ENCODE results near the gene SYNJ2. TPM values are rescaled to one million over a fixed set of nuclear protein-coding genes. Genes with fewer than 3 reads are reported as not detected.
A peak's percentile ranks its signal among the peaks of the same experiment; 100 is the strongest.

Gene SYNJ2
- total and polyA plus RNA-seq, 9 donors, result 3.6 to 18.7 (median 9.8) TPM

- DNase-seq, result no peak
- H3K4me3 ChIP-seq, result peak overlapping the region; percentile 18
- intact Hi-C loops (cut with DNase I), result no loop called here
- peaks cover 0 to 3% of the 10 kb centered on the region in 2 donors for H3K9me3 ChIP-seq
- H3K36me3 ChIP-seq, result no peaks in the 10 kb centered on the region
- no peak overlapping the region for H3K27ac ChIP-seq
- TF ChIP-seq POLR2A (IDR thresholded peaks at IDR 0.05) (no peak), EP300 (IDR thresholded peaks at IDR 0.05) (no peak), CTCF (IDR thresholded peaks at IDR 0.05) (no peak)
- H3K4me1 ChIP-seq (ENCODE audit: insufficient read depth), result peaks cover 5% of the 10 kb centered on the region
- H3K27me3 ChIP-seq, result no peaks in the 10 kb centered on the region
- 20 to 27% (median 22%) methylated on average over 34 of the region's 34 CpGs for WGBS, 3 donors
Measured at GRCh38 chr6:157954150-157955117, 27.2 kb upstream of the SYNJ2 start.

DNA sequence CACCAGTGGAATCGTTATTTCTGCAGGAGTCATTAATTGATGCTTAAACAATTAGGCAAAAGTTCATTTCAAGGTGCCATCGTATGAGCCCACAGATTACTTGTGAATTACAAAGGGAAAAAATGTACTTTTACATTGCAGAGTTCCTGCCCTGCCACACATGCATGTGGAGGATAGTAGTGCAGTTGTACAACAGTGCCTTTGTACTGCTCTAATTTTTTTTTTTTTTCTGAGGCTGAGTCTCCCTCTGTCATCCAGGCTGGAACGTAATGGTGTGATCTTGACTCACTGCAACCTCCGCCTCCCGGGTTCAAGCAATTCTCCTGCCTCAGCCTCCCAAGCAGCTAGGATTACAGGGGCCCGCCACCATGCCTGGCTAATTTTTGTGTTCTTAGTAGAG lies 26.0 kb upstream of the SYNJ2 start:
- 92 to 94% (median 93%) methylated on average over 6 of the region's 6 CpGs for WGBS, 3 donors
- TF ChIP-seq EP300 (IDR thresholded peaks at IDR 0.05) (no peak), CTCF (IDR thresholded peaks at IDR 0.05) (no peak), POLR2A (IDR thresholded peaks at IDR 0.05) (no peak)
- H3K4me1 ChIP-seq (ENCODE audit: insufficient read depth), result peaks cover 5% of the 10 kb centered on the region
- peaks cover 0 to 8% of the 10 kb centered on the region in 2 donors for H3K9me3 ChIP-seq
- no peaks in the 10 kb centered on the region for H3K27me3 ChIP-seq
- H3K36me3 ChIP-seq, result no peaks in the 10 kb centered on the region
- H3K4me3 ChIP-seq, result no peak overlapping the region
- no peak overlapping the region for H3K27ac ChIP-seq
- no peak for DNase-seq
- intact Hi-C loops (cut with DNase I), result no loop called here

DNA sequence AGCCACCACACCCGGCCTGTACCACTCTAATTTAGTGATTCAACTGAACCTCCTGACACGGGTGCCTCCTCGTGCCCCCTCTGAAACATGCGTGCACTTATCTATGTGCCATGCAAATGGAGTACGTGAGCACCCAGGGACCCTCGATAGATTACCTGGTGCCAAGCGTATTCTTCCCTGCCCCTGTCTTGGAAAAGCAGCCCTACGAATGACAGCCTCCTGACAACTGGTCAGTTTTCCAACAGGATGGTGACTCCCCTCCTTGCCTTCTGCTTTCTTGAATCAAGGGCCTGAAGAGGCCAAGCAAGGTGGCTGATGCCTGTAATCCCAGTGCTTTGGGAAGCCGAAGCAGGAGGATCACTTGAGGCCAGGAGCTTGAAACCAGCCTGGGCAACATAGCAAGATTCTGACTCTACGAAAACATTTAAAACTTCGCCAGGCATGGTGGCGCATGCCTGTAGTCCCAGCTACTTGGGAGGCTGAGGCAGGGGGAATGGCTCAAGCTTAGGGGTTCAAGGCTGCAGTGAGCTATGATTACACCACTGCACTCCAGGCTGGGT lies 25.4 kb upstream of the SYNJ2 start:
- no peaks in the 10 kb centered on the region for H3K36me3 ChIP-seq
- no peak overlapping the region for H3K27ac ChIP-seq
- peaks cover 0 to 8% of the 10 kb centered on the region in 2 donors for H3K9me3 ChIP-seq
- H3K4me1 ChIP-seq (ENCODE audit: insufficient read depth), result peaks cover 5% of the 10 kb centered on the region
- 84 to 96% (median 94%) methylated on average over 12 of the region's 12 CpGs for WGBS, 3 donors
- H3K4me3 ChIP-seq, result no peak overlapping the region
- H3K27me3 ChIP-seq, result no peaks in the 10 kb centered on the region
- no peak for TF ChIP-seq EP300 (IDR thresholded peaks at IDR 0.05)
- TF ChIP-seq CTCF (IDR thresholded peaks at IDR 0.05), result no peak
- no peak for TF ChIP-seq POLR2A (IDR thresholded peaks at IDR 0.05)
- no peak for DNase-seq
- intact Hi-C loops (cut with DNase I), result no loop called here

GRCh38 chr6:157959451-157960227 lies 22.0 kb upstream of the SYNJ2 start:
- no peak overlapping the region for H3K4me3 ChIP-seq
- WGBS, 3 donors, result 90 to 100% (median 95%) methylated on average over 1 of the region's 1 CpG

More at GRCh38 chr6:157959451-157960227, 22.0 kb upstream of the SYNJ2 start:
- intact Hi-C loops (cut with DNase I), result no loop called here
- TF ChIP-seq POLR2A (IDR thresholded peaks at IDR 0.05) (no peak), CTCF (IDR thresholded peaks at IDR 0.05) (no peak), EP300 (IDR thresholded peaks at IDR 0.05) (no peak)
- no peak overlapping the region for H3K27ac ChIP-seq
- H3K27me3 ChIP-seq, result no peaks in the 10 kb centered on the region
- peaks cover 0 to 8% of the 10 kb centered on the region in 2 donors for H3K9me3 ChIP-seq
- peaks cover 3% of the 10 kb centered on the region for H3K4me1 ChIP-seq (ENCODE audit: insufficient read depth)
- DNase-seq, result no peak
- no peaks in the 10 kb centered on the region for H3K36me3 ChIP-seq
